DMS79 treated with DMSO at 0.1 percent for 48 hours (cell line): ENCODE data around the gene SSBP3.

Experiments used
- DNase-seq: peaks from one replicate; lab custom pipeline; 2025; lab: John Stamatoyannopoulos, UW

SSBP3 gene

GRCh38 chr1:54284781-54285529 is 121.2 kb downstream of the SSBP3 start:
- no peak for DNase-seq

DNA sequence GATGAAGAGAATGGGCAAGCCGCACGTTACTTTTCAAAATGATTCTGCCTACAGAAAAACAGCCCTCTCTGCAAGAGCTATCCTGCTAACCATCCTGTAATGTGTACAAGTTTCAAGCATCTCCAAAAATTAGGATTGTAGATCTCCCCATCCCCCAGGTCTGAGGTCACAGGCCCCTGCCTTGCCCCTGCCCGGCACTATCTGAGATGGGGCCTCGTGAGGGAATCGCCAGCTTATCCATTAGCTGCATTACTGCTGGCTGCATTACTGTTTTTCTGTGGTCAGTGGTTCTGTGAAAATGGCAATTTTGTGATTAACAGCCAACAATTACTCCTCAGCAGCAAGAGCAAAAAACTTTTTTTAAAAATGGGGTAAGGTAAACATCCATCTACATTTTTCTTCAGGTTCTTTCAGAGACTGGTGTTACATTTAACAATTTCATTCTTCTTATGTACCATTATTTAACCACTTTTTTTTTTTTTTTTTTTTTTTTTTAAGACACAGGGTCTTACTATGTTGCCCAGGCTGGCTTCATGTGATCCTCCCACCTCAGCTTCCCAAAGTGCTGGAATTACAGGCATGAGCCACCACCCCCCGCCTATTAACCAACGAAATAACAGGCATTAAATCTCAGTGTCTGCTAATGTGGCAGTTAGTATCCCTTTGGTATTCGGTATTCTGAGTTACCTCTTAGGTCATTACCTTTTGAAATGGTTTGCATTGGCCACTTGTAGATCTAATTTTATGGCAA is 122.4 kb downstream of the SSBP3 start:
- DNase-seq: no peak

DNA sequence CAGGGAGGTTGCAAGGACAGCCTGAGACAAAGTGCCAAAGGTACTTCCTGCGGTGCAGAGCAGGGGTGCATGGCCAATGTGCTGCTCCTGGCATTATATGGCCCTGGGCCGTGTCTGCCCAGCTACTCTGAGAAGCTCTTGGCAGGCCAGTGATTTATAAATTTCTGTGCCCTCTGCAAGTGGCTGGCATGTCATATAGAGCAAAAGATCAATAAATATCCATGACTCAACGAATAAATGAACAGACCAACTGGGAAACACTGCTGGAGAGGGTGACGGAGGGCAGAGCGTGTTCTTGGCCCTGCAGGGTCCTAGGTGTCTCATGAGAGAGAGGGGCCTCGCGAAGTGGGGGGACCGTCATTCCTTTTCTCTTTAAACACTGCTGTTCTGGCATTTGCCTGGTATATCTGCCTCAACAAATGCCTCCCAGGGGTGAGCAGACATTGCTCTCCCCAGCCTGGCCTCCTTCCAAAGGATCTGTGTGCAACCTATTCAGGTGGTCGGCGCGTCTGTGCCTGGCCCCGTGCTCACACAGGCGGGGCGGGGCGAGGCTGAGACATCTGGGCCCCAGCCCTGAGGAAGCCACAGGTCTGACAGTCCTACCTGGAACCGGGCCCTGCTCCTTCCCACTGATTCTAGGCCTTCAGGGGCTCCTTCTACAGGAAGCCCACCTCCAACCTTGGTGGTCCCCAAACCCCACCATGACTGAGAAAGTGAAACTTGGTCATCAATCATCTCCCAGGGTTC is 123.9 kb downstream of the SSBP3 start:
- no peak for DNase-seq

DNA sequence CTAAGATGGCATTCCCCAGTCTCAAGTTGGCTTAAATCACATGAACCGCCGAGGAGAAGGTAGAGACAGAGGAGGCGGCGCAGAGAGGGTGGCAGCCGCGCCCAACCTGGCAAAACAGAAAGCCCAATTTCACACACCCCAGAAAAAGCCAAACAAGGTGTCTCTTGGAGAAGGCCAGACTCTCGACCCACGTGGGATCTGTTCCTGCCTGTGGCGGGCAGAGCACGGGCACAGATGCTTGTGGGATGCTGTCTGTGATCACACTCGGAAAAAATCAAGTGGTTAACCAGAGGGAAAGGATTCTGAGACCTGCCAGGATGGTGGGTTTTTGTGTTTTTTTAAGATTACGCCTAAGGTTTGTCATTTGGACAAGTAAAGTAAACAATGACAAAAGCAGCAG is 125.5 kb downstream of the SSBP3 start:
- no peak for DNase-seq

GRCh38 chr1:54279457-54279856 is 126.7 kb downstream of the SSBP3 start:
- DNase-seq: no peak

DNA sequence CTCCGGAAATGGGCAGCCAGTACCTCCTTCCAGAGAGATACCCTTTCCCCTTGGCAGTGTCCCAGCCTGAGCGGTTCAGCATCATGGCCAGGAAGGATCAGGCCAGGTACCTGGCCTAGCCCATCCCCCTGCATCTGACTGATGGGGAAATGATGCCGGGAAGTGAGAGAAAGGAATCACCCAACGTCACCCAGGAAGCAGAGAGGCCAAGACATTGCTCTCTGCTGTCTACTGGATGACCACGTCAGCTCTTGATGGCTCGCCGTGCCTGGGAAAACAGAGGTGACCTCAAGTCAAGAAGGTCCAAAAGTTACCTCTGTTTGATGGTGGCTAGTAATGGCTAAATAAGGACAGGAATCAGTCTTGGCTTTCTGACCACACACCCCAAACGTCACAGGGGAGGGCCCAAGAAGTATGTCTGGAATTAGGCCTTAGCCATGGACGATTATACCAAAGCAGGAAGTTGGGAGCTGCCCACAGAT is 127.2 kb downstream of the SSBP3 start:
- no peak for DNase-seq

- no peak for DNase-seq
Observed at GRCh38 chr1:54277451-54278341, 128.5 kb downstream of the SSBP3 start.

GRCh38 chr1:54276617-54277450 is 129.4 kb downstream of the SSBP3 start:
- no peak for DNase-seq

- DNase-seq: no peak
Observed at GRCh38 chr1:54275349-54275748, 130.8 kb downstream of the SSBP3 start.

DNA sequence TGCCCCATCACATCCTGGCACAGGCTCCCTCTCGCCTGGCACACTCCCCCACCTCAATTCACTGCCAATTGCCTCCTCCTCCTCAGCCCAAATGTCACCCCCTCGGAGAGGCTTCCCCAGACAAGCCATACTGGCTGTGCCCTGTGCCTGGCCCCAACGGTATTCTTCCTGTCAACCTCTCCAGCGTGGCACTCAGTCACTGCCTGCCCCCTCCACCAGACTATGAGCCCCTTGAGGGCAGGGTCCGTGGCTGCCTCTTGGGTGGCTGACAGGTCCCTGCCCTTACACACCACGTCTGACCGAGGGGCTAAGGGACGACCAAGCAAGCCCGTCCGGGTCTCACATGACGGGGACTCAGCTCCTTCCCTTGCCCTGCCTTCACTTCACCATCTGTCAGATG is 131.3 kb downstream of the SSBP3 start:
- no peak for DNase-seq

- DNase-seq: no peak
Observed at GRCh38 chr1:54274448-54274847, 131.7 kb downstream of the SSBP3 start.

GRCh38 chr1:54273795-54274163 is 132.4 kb downstream of the SSBP3 start:
- no peak for DNase-seq

DNA sequence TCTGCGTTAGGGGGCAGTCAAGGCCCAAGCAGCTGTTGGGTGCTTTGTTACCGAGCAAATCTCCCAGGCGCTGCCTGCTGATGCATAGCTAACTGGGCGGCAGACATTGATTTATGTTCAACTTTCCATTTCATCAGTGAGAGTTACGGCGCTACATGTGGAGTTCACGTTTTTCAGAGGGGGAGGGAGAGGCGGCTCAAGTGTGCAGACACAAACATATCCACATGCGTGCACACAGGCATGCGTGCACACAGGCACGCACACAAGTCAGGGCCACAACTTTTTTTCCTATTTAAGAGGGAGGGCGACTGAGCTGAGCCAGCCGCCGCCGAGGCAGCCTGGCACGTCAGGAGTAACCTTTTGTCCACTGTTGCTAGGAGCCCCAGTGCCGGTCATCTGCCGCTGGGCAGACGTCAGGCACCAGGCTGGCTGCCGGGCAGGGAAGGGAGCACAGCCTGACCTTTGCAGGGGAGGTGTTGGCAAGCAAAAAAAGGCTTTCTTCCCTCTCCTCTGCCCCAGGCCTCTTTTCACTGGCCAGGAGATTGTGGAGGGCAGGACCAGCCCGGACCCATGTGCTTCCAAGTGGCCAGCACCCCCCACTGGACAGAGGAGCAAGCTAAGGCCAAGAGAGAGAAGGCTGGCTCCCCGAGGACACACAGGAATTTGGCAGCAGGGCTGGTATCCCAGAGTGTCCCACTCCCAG is 133.0 kb downstream of the SSBP3 start:
- DNase-seq: no peak

DNA sequence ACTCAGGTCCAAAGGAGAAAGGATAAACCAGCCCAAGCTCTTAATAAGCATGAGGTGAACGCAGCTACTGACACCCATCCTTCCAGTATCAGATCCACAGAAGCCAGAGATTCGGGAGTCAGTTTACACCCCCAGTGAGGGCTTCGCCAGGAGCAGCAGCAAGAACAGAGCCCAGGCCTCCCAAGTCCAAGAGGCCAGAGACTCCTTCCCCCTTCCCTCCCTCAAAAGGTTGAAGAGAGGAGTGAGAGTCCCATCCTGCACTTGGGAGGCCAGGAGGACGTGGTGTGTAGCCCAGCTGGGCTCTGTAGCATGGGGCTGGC is 133.5 kb downstream of the SSBP3 start:
- no peak for DNase-seq

DNA sequence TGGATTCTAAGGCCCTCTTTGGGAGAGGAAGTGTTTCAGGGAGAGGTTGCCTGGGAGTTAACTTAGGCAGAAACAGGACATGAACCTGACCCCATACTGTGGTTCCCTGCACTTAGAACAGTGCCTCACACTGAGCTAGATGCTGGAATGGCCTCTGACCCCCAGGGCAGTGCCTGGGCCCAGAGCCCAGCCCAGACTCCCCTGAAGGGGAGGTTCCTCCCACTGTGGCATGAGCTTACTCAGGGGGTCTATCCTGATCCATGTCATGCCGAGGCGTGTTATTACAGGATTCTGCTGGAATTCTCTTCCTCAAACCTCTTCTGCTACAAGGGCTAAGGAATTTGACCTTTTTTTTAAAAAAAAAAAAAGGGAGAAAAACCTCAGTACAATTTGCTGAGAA is 134.1 kb downstream of the SSBP3 start:
- DNase-seq: no peak

DNA sequence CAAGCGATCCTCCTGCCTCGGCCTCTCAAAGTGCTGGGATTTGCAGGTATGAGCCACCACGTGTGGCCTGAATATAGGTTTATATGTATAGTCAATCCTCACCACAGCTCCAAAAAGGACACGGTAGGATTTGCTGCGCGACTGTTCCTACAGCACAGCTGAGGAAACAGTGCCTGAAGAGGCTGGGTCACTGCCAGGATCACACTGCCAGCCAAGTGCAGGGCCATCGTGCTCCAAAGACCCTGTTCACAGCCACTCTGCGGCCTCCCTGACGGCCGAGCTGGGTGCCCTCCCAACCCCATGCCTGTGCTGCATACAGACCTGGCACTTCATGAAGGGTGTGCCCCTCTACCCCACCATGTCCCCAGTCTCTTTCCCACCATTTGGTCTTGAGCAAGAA is 134.9 kb downstream of the SSBP3 start:
- DNase-seq: no peak

DNA sequence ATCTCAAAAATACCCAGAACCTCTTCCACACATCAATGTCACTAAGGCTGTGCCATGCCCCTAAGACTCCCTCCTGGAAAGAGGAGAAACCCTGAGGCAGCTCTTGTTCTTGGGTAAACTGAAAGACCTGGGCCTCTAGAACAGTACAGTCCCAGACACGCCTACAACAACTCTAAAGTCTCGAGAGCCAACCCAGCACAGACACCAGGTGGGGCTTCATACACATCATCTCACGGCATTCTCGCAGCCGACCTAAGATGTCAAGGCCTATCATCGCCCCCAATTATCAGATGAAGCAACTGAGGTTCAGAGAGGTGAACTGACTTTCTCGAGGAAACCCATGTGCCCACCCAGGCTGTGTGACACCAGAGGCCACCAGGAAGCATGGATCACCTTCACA is 135.7 kb downstream of the SSBP3 start:
- DNase-seq: no peak

DNA sequence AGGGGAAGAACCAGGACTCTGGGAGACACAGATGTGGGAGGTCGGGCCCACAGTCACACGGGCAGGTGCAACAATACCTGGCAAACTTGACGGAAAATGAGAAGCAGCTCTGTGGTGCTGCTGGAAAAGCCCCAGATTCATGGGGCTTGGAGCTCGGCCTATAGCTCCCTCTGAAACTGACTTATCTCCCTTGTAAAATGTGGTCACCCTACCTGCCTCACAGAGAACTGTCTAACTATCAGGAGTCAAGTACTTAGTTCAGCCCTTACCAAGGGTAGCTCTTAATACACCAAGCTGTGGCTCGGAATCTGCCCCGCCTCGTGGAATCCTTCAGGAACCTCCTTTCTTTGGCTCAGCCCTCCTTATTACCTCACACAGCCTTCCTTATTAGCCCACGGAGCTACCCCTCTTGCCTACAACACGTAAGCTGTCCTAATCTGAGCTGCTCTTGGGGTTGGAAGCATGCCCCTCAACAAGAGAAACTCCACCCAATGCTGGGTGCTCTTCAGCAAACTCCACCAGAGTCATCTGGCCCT is 137.4 kb downstream of the SSBP3 start:
- DNase-seq: no peak

DNA sequence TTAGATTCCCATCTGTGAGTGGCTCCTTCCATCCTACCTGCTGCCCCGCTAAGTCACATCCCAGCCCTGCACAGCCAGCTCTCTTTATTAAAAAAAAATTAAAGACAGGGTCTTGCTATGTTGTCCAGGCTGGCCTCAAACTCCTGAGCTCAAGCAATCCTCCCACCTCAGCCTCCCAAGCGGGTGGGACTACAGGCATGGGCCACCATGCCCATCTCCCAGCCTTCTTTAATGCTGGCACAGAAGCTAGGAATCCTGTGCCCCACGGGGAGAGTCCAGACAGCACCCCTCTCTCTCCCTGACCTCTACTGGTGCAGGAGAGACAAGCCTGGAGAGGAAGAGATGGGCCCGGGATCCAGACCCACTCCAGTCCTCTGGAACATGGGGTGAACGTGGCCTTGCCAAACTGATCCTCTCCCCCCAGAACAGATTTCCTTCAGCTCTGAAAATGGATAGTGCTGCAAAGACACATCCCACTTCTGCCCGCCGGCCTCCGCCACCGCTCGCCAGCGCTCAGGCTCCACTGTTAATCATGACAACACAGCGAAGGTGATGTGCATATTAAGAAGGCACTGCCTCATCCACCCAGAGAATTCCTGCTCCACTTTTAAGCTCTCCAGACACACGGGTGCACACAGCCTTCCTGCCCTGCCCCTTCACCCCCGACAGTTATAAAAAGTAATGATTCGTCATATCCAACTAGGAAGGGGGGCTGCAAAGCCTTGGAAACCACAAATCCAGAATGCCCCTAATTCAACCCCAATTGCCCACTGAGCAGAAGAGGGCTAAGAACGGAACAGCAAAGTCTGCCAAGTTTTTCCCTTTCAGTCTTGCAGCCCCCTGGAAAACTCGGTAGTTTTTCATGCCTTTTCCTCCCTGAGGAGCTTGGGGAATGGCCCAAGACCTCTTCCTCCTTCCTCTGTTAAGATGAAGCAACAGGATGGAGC is 138.1 kb downstream of the SSBP3 start:
- no peak for DNase-seq
